HepG2 (cell line): ENCODE results near the gene ZNF792. TPM values are rescaled to one million over a fixed set of nuclear protein-coding genes. Genes with fewer than 3 reads are reported as not detected.

Source experiments
- ATAC-seq: fragments of 200-7000 bp; cut with Tn5 transposase; 3 replicates; pipeline ENCODE4 v1.9.1; 2020; ENCODE audit warnings: mild to moderate bottlenecking, moderate library complexity
- BruUV-seq: library from RNA; stranded (reverse); fragments of 400-500 nt; replicated peaks from 2 replicates; lab custom pipeline; 2021; lab: Mats Ljungman, UMichigan
- CTCF ChIA-PET: fragments of 300-600 bp; formaldehyde crosslinking; extraction: SDS; loops from one replicate; lab custom pipeline; 2021; ENCODE audit warnings: low total read pairs, inconsistent platforms, low intra/inter-chr PET ratio; lab: Yijun Ruan, JAX
- POLR2A ChIA-PET: fragments of 350-600 bp; sonication (Branson Sonifier 250); formaldehyde crosslinking; loops from one replicate; lab custom pipeline; 2020; ENCODE audit warnings: antibody characterized with exemption, inconsistent platforms; lab: Yijun Ruan, JAX
- DNase-seq: peaks from one replicate; pipeline ENCODE4 v3.0.0-alpha.2; 2015; ENCODE audit warnings: low spot score
- FAIRE-seq: peaks from 3 replicates; lab custom pipeline; 2011; peaks lifted over from hg19 to GRCh38; lab: Jason Lieb, UNC
- H2AFZ ChIP-seq: one replicate; pipeline ENCODE4 v1.6.1; 2011; ENCODE audit warnings: low read length, inconsistent platforms
- H3K27ac ChIP-seq: fragments of 300-600 bp; 3 replicates; pipeline ENCODE4 v1.8.0; 2011; ENCODE audit warnings: mixed run types, mild to moderate bottlenecking, mixed read lengths, low read length, inconsistent platforms; ENCODE audit not compliant: insufficient read depth; ENCODE audit errors: extremely low read length
- H3K27me3 ChIP-seq, 2 experiments: fragments of 200-600 bp in 1 of 2; 2 replicates in 1 of 2; 3 replicates in 1 of 2; pipeline versions ENCODE4 v1.6.0 to v1.8.0; 2011; ENCODE audit warnings: low read length in 2 of 2, mild to moderate bottlenecking in 2 of 2, moderate library complexity in 2 of 2, inconsistent platforms in 1 of 2; ENCODE audit not compliant: insufficient read depth in 2 of 2, control insufficient read depth in 1 of 2
- H3K36me3 ChIP-seq, 2 experiments: fragments of 200-600 bp in 1 of 2; replicated peaks in 1 of 2; 2 replicates in 1 of 2; 3 replicates in 1 of 2; pipeline versions ENCODE4 v1.5.1 to v1.8.0; 2011; ENCODE audit warnings: low read length in 2 of 2, inconsistent platforms in 1 of 2; ENCODE audit not compliant: insufficient read depth in 2 of 2, control insufficient read depth in 1 of 2
- H3K4me1 ChIP-seq: 2 replicates; pipeline ENCODE4 v1.5.1; 2012; ENCODE audit warnings: low read length, inconsistent platforms; ENCODE audit not compliant: insufficient read depth
- H3K4me2 ChIP-seq: 2 replicates; pipeline ENCODE4 v1.6.0; 2011; ENCODE audit warnings: low read depth, low read length, inconsistent platforms
- H3K4me3 ChIP-seq, 3 experiments: fragments of 200-600 bp in 1 of 3; sonication (generic), shearing (Covaris generic) in 1 of 3; replicated peaks in 1 of 3; 2 replicates each; pipeline ENCODE4 v1.5.1; 2011 to 2016; ENCODE audit warnings: low read length in 3 of 3, inconsistent platforms in 2 of 3, low read depth in 2 of 3, mild to moderate bottlenecking in 2 of 3, control low read depth in 1 of 3, mixed read lengths in 1 of 3; ENCODE audit not compliant: insufficient read depth in 1 of 3
- H3K79me2 ChIP-seq: one replicate; pipeline ENCODE4 v1.6.1; 2011; ENCODE audit warnings: low read length, inconsistent platforms; ENCODE audit not compliant: insufficient read depth
- H3K9ac ChIP-seq: 2 replicates; pipeline ENCODE4 v1.6.0; 2011; ENCODE audit warnings: mild to moderate bottlenecking, low read depth, low read length, inconsistent platforms; ENCODE audit not compliant: insufficient read depth
- H3K9me3 ChIP-seq: 2 replicates; pipeline ENCODE4 v1.5.1; 2012; ENCODE audit warnings: mild to moderate bottlenecking, low read length
- H4K20me1 ChIP-seq: 2 replicates; pipeline ENCODE4 v1.6.0; 2011; ENCODE audit warnings: inconsistent platforms, mild to moderate bottlenecking, low read length, moderate library complexity; ENCODE audit not compliant: insufficient read depth
- DNMT1 ChIP-seq: sonication (generic); formaldehyde crosslinking; IDR thresholded peaks from 2 replicates; pipeline ENCODE4 v1.5.1; 2020; ENCODE audit warnings: mild to moderate bottlenecking, missing genetic modification reagents
- NAIF1 ChIP-seq: sonication (generic); formaldehyde crosslinking; IDR thresholded peaks from 2 replicates; pipeline ENCODE4 v1.5.0; 2020; ENCODE audit warnings: mild to moderate bottlenecking, missing genetic modification reagents, borderline replicate concordance
- SIX1 ChIP-seq: sonication (generic); formaldehyde crosslinking; IDR thresholded peaks from 2 replicates; pipeline ENCODE4 v1.4.0; 2020; ENCODE audit warnings: missing genetic modification reagents, borderline replicate concordance
- XBP1 ChIP-seq: sonication (generic); formaldehyde crosslinking; IDR thresholded peaks from 2 replicates; pipeline ENCODE4 v1.5.0; 2020; ENCODE audit warnings: missing genetic modification reagents
- ZFP91 ChIP-seq: sonication (generic); formaldehyde crosslinking; IDR thresholded peaks from 2 replicates; pipeline ENCODE4 v1.9.0; 2022; ENCODE audit warnings: missing genetic modification reagents, mild to moderate bottlenecking, borderline replicate concordance
- ZFYVE20 ChIP-seq: sonication (generic); formaldehyde crosslinking; IDR thresholded peaks from 2 replicates; pipeline ENCODE4 v1.8.0; 2023; ENCODE audit warnings: low read depth, mild to moderate bottlenecking, moderate library complexity, missing genetic modification reagents, borderline replicate concordance
- ZNF263 ChIP-seq: sonication (generic); formaldehyde crosslinking; IDR thresholded peaks from 2 replicates; pipeline ENCODE4 v1.4.0; 2020; ENCODE audit warnings: missing genetic modification reagents
- ZNF549 ChIP-seq: sonication (generic); formaldehyde crosslinking; IDR thresholded peaks from 2 replicates; pipeline ENCODE4 v1.5.0; 2020; ENCODE audit warnings: missing genetic modification reagents
- ZNF558 ChIP-seq: sonication (generic); formaldehyde crosslinking; IDR thresholded peaks from 2 replicates; pipeline ENCODE4 v1.9.0; 2022; ENCODE audit warnings: mild to moderate bottlenecking, missing genetic modification reagents, borderline replicate concordance
- ZNF619 ChIP-seq: sonication (generic); formaldehyde crosslinking; IDR thresholded peaks from 2 replicates; pipeline ENCODE4 v1.4.0; 2020; ENCODE audit warnings: mild to moderate bottlenecking, missing genetic modification reagents
- ZNF672 ChIP-seq: sonication (generic); formaldehyde crosslinking; IDR thresholded peaks from 2 replicates; pipeline ENCODE4 v1.8.1; 2022; ENCODE audit warnings: missing genetic modification reagents
- ZNF772 ChIP-seq: sonication (generic); formaldehyde crosslinking; IDR thresholded peaks from 2 replicates; pipeline ENCODE4 v1.5.0; 2020; ENCODE audit warnings: mild to moderate bottlenecking, missing genetic modification reagents
- WGBS: methylation state at CpG from one replicate; pipeline ENCODE4 v1.1.6; 2017; ENCODE audit warnings: low lambda C conversion rate; 5-methylcytosine and 5-hydroxymethylcytosine counted together
- in situ Hi-C: cut with HindIII; loops from 2 replicates; pipeline ENCODE4 v1.10.0; 2017; ENCODE audit warnings: low pct_unique_long_range_greater_than_20kb; ENCODE audit not compliant: extremely low pct_ligation_motif_present
- intact Hi-C: fragments of 100-400 bp; cut with micrococcal nuclease; formaldehyde crosslinking; loops from one replicate; pipeline ENCODE4 v1.10.0; 2022; ENCODE audit not compliant: unreplicated experiment
- polyA plus RNA-seq, 8 experiments: library from polyadenylated mRNA; depleted of rRNA in 3 of 8; stranded (reverse) in 7 of 8; unstranded in 1 of 8; fragments of >200 nt; fragmentation: Illumina TruSeq in 4 of 8; extraction: Trizol in 4 of 8; gene quantifications; 2 replicates each; pipeline versions ENCODE4 v1.2.1 to v1.2.3, GENCODE V29; 2011 to 2016; ENCODE audit warnings: low read depth in 4 of 8, missing spikeins in 1 of 8, mixed read lengths in 1 of 8; ENCODE audit not compliant: insufficient read depth in 1 of 8
- total RNA-seq, 5 experiments: library from RNA; depleted of rRNA; stranded (reverse); fragments of >200 nt; fragmentation: Illumina TruSeq; extraction: Trizol; gene quantifications; 2 replicates each; pipeline ENCODE4 v1.2.3, GENCODE V29; 2016; ENCODE audit warnings: low read depth in 1 of 5
- TF ChIP-seq, protein P1 (sequence below): IDR thresholded peaks from 2 replicates; pipeline ENCODE4 v1.6.1; 2016
- TF ChIP-seq, protein P2 (sequence below): sonication (generic); formaldehyde crosslinking; IDR thresholded peaks from 2 replicates; pipeline ENCODE4 v1.9.0; 2021; ENCODE audit warnings: missing genetic modification reagents, borderline replicate concordance
- TF ChIP-seq, protein P3 (sequence below): sonication (generic); formaldehyde crosslinking; IDR thresholded peaks from 2 replicates; pipeline ENCODE4 v1.8.1; 2023; ENCODE audit warnings: mild to moderate bottlenecking, moderate library complexity, missing genetic modification reagents
- TF ChIP-seq, protein P4 (sequence below): sonication (generic); formaldehyde crosslinking; IDR thresholded peaks from 2 replicates; pipeline ENCODE4 v1.4.0; 2020; ENCODE audit warnings: missing genetic modification reagents, borderline replicate concordance

The ZNF792 gene
- total and polyA plus RNA-seq, 2 of the 13 experiments (the other 11 are each of a cell fraction or from before 2014, with no cell fraction given): 5.5 to 11.5 TPM

- peak; percentile 13 for ATAC-seq
- DNase-seq: peak; percentile 23
- H3K9ac ChIP-seq: peak overlapping the region; percentile 88
- intact Hi-C loops: loop anchor here (5.0 kb wide), 1 partner anchor 43 kb away; the partner anchor contains the start of gene HPN
- peak overlapping the region; percentile 83 for H3K27ac ChIP-seq
- H3K36me3 ChIP-seq: peaks cover 0 to 4% of the 10 kb centered on the region in 2 experiments; a peak in 3 of 5 replicates
- FAIRE-seq: peak; percentile 56
- H3K4me2 ChIP-seq: peak overlapping the region; percentile 91
- H3K9me3 ChIP-seq: no peaks in the 10 kb centered on the region
- peaks cover 0 to 3% of the 10 kb centered on the region in 2 experiments; a peak in 1 of 5 replicates for H3K27me3 ChIP-seq
- peak overlapping the region; percentile 81 to 86 (median 81) for H3K4me3 ChIP-seq
- 8% methylated on average over 13 of the region's 13 CpGs for WGBS
- H2AFZ ChIP-seq: no peak overlapping the region
- H4K20me1 ChIP-seq: peaks cover 21% of the 10 kb centered on the region
- BruUV-seq: no TSS peak
- H3K79me2 ChIP-seq: peaks cover 34% of the 10 kb centered on the region
- in situ Hi-C loops: no loop called here
- ChIA-PET CTCF (no interaction called here), POLR2A (no interaction called here)
- H3K4me1 ChIP-seq: peaks cover 81% of the 10 kb centered on the region
- TF ChIP-seq SIX1 (CRISPR knock-in tag) (no peak), ZNF772 (CRISPR knock-in tag) (no peak), DNMT1 (CRISPR knock-in tag) (no peak), ZNF619 (no peak), ZFP91 (CRISPR knock-in tag) (0 out of 2 replicates have a peak, but pooled peaks have one; percentile 3), NAIF1 (no peak), ZNF263 (CRISPR knock-in tag) (no peak), ZNF672 (no peak), XBP1 (CRISPR knock-in tag) (no peak), ZFYVE20 (no peak), ZNF558 (CRISPR knock-in tag) (no peak), ZNF549 (no peak)
- TF ChIP-seq, protein P1, sequence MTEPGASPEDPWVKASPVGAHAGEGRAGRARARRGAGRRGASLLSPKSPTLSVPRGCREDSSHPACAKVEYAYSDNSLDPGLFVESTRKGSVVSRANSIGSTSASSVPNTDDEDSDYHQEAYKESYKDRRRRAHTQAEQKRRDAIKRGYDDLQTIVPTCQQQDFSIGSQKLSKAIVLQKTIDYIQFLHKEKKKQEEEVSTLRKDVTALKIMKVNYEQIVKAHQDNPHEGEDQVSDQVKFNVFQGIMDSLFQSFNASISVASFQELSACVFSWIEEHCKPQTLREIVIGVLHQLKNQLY (CRISPR knock-in tag): no peak
- TF ChIP-seq, protein P2, sequence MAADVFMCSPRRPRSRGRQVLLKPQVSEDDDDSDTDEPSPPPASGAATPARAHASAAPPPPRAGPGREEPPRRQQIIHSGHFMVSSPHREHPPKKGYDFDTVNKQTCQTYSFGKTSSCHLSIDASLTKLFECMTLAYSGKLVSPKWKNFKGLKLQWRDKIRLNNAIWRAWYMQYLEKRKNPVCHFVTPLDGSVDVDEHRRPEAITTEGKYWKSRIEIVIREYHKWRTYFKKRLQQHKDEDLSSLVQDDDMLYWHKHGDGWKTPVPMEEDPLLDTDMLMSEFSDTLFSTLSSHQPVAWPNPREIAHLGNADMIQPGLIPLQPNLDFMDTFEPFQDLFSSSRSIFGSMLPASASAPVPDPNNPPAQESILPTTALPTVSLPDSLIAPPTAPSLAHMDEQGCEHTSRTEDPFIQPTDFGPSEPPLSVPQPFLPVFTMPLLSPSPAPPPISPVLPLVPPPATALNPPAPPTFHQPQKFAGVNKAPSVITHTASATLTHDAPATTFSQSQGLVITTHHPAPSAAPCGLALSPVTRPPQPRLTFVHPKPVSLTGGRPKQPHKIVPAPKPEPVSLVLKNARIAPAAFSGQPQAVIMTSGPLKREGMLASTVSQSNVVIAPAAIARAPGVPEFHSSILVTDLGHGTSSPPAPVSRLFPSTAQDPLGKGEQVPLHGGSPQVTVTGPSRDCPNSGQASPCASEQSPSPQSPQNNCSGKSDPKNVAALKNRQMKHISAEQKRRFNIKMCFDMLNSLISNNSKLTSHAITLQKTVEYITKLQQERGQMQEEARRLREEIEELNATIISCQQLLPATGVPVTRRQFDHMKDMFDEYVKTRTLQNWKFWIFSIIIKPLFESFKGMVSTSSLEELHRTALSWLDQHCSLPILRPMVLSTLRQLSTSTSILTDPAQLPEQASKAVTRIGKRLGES (CRISPR knock-in tag): no peak
- TF ChIP-seq, protein P3, sequence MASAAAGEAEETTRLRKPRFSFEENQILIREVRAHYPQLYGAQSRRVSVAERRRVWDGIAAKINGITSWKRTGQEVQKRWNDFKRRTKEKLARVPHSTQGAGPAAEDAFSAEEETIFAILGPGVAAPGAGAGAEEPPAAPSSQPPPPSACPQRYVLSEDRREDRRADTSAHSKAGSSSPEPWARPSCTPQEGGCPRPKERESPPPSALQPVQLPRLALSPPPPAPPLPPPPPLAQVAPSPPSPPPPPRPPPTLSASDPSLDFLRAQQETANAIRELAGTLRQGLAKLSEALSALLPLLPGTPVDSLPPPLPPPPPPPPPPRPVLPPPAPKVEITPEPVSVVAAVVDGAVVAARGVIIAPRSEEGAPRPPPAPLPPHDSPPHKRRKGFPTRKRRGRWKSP (CRISPR knock-in tag): no peak
- TF ChIP-seq, protein P4, sequence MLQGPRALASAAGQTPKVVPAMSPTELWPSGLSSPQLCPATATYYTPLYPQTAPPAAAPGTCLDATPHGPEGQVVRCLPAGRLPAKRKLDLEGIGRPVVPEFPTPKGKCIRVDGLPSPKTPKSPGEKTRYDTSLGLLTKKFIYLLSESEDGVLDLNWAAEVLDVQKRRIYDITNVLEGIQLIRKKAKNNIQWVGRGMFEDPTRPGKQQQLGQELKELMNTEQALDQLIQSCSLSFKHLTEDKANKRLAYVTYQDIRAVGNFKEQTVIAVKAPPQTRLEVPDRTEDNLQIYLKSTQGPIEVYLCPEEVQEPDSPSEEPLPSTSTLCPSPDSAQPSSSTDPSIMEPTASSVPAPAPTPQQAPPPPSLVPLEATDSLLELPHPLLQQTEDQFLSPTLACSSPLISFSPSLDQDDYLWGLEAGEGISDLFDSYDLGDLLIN (CRISPR knock-in tag): no peak
Measured at GRCh38 chr19:34998777-34999497, 34.9 kb upstream of the ZNF792 start.
